K562 (cell line): ENCODE measurements around the gene SCARF1. TPM values are rescaled to one million over a fixed set of nuclear protein-coding genes. Genes with fewer than 3 reads are reported as not detected.
A peak's percentile ranks its signal among the peaks of the same experiment; 100 is the strongest.

ENCODE experiments used
- BRF1 ChIP-seq: IDR thresholded peaks from 3 replicates; pipeline ENCODE4 v1.6.1; 2011; ENCODE audit warnings: borderline replicate concordance, mild to moderate bottlenecking; ENCODE audit not compliant: insufficient read length; ENCODE audit errors: extremely low read depth
- CBFA2T3 ChIP-seq: fragments of 450-650 bp; IDR thresholded peaks from 2 replicates; pipeline ENCODE4 v1.6.1; 2017
- CC2D1A ChIP-seq: fragments of 450-650 bp; IDR thresholded peaks from 2 replicates; pipeline ENCODE4 v1.6.1; 2017; ENCODE audit warnings: mild to moderate bottlenecking
- CHD1 ChIP-seq: fragments of 200-600 bp; sonication (generic); IDR thresholded peaks from one replicate; pipeline ENCODE4 v1.6.1; 2012; ENCODE audit warnings: mild to moderate bottlenecking, moderate library complexity, low read length, inconsistent platforms
- DIDO1 ChIP-seq: fragments of 450-650 bp; IDR thresholded peaks from 2 replicates; pipeline ENCODE4 v1.6.1; 2016; ENCODE audit warnings: low read depth, missing biosample characterization, missing genetic modification characterization
- GABPB2 ChIP-seq: fragments of 250-450 bp; sonication (Bioruptor Pico); conservative IDR thresholded peaks from 2 replicates; pipeline ENCODE4 v1.5.1; 2021; ENCODE audit warnings: mild to moderate bottlenecking
- LCOR ChIP-seq: sonication (generic); formaldehyde crosslinking; IDR thresholded peaks from 2 replicates; pipeline ENCODE4 v1.8.0; 2022; ENCODE audit warnings: mild to moderate bottlenecking, missing genetic modification reagents
- POLR2G ChIP-seq: fragments of 200-400 bp; formaldehyde crosslinking; IDR thresholded peaks from 2 replicates; pipeline ENCODE4 v1.6.1; 2017; ENCODE audit warnings: low read depth, mild to moderate bottlenecking, antibody characterized with exemption, low read length, moderate library complexity
- SMAD3 ChIP-seq: fragments of 450-650 bp; formaldehyde crosslinking; conservative IDR thresholded peaks from 2 replicates; pipeline ENCODE4 v1.4.0; 2020; ENCODE audit warnings: mild to moderate bottlenecking
- SNAPC5 ChIP-seq: fragments of 250-450 bp; sonication (Bioruptor Pico); IDR thresholded peaks from 2 replicates; pipeline ENCODE4 v1.8.0; 2021; ENCODE audit warnings: moderate library complexity, mild to moderate bottlenecking, inconsistent platforms
- STAT5A ChIP-seq: IDR thresholded peaks from 2 replicates; pipeline ENCODE4 v1.6.1; 2012; ENCODE audit warnings: low read length, inconsistent platforms, borderline replicate concordance
- TCF3 ChIP-seq: sonication (generic); formaldehyde crosslinking; IDR thresholded peaks from 2 replicates; pipeline ENCODE4 v1.4.0; 2020; ENCODE audit warnings: mild to moderate bottlenecking, missing genetic modification reagents
- ZFX ChIP-seq: sonication (generic); formaldehyde crosslinking; IDR thresholded peaks from 2 replicates; pipeline ENCODE4 v1.8.0; 2022; ENCODE audit warnings: mild to moderate bottlenecking, missing genetic modification reagents, moderate library complexity
- ZNF165 ChIP-seq: fragments of 250-450 bp; sonication (Bioruptor Pico); IDR thresholded peaks from 2 replicates; pipeline ENCODE4 v1.4.0; 2020; ENCODE audit warnings: borderline replicate concordance
- ZNF277 ChIP-seq: fragments of 250-450 bp; sonication (Bioruptor Pico); IDR thresholded peaks from 2 replicates; pipeline ENCODE4 v1.8.0; 2022; ENCODE audit warnings: inconsistent platforms, mild to moderate bottlenecking, moderate library complexity, borderline replicate concordance
- ZNF431 ChIP-seq: sonication (generic); formaldehyde crosslinking; IDR thresholded peaks from 2 replicates; pipeline ENCODE4 v1.8.0; 2022; ENCODE audit warnings: mild to moderate bottlenecking, missing genetic modification reagents
- ZNF512 ChIP-seq: IDR thresholded peaks from 2 replicates; pipeline ENCODE4 v1.6.1; 2016; ENCODE audit warnings: missing genetic modification characterization, missing compliant biosample characterization
- ZZZ3 ChIP-seq: fragments of 450-650 bp; IDR thresholded peaks from 2 replicates; pipeline ENCODE4 v1.6.1; 2016; ENCODE audit warnings: antibody characterized with exemption, mild to moderate bottlenecking, moderate library complexity
- polyA plus RNA-seq, 8 experiments: library from polyadenylated mRNA; depleted of rRNA in 4 of 8; stranded (reverse) in 5 of 8; unstranded in 3 of 8; fragments of >200 nt; fragmentation: Nextera tagmentation in 2 of 8; fragmentation: Illumina TruSeq in 1 of 8; extraction: Ambion mirVana in 2 of 8; extraction: Trizol in 1 of 8; gene quantifications; 2 replicates each; pipeline versions ENCODE4 v1.2.1 to v1.2.3, GENCODE V29; 2011 to 2014; ENCODE audit warnings: inconsistent platforms in 1 of 8, missing spikeins in 1 of 8
- total RNA-seq, 7 experiments: library from RNA; depleted of rRNA in 6 of 7; stranded (reverse); fragments of >200 nt in 6 of 7; fragmentation: Illumina TruSeq in 2 of 7; extraction: Trizol in 2 of 7; gene quantifications; 2 replicates each; pipeline versions ENCODE4 v1.2.1 to v1.2.3, GENCODE V29; 2011 to 2021; ENCODE audit warnings: low replicate concordance in 1 of 7
- TF ChIP-seq, protein P1 (sequence below), 3 experiments: IDR thresholded peaks in 2 of 3; conservative IDR thresholded peaks in 1 of 3; 2 replicates each; pipeline ENCODE4 v1.5.1; 2011 to 2012; ENCODE audit warnings: low read length in 3 of 3, mild to moderate bottlenecking in 3 of 3, control low read depth in 2 of 3, improper control_type of control experiment in 1 of 3, inconsistent platforms in 1 of 3, low read depth in 1 of 3, mixed read lengths in 1 of 3, moderate library complexity in 1 of 3; ENCODE audit not compliant: insufficient read depth in 2 of 3
- TF ChIP-seq, protein P2 (sequence below): fragments of 250-450 bp; sonication (Bioruptor Pico); IDR thresholded peaks from 2 replicates; pipeline ENCODE4 v1.8.0; 2021; ENCODE audit warnings: mild to moderate bottlenecking, moderate library complexity

Gene SCARF1
- total and polyA plus RNA-seq, 9 of the 15 experiments (the other 6 are each of a cell fraction or from before 2014, with no cell fraction given), result 0.04 to 2.1 (median 0.63) TPM

DNA sequence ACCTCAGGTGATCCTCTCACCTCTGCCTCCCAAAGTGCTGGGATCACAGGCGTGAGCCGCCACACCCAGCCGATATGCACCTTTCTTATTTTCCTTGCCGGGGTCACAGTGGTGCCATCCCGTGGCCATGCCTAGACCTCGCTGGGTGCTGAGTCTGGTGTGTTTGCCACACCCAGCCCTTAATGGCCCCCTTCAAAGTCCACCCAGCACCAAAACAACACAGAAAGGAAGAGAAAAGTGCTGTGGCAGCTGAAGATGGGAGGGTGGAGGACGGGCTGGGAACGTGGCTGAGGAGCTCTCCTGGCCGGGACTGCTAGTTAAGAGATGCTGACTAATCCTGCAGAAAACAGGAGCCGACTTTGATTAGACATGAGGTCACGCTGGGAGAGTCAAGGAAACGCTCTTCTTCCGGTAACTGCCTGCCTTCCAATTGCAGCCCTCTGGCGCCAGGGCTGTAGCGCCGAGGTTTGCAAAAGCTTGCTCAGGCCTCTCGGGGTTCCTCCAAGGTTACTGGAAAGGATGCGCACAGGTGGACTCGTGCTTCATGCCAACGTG, 27.8 kb downstream of the SCARF1 start (continued):
- TF ChIP-seq, protein P1, sequence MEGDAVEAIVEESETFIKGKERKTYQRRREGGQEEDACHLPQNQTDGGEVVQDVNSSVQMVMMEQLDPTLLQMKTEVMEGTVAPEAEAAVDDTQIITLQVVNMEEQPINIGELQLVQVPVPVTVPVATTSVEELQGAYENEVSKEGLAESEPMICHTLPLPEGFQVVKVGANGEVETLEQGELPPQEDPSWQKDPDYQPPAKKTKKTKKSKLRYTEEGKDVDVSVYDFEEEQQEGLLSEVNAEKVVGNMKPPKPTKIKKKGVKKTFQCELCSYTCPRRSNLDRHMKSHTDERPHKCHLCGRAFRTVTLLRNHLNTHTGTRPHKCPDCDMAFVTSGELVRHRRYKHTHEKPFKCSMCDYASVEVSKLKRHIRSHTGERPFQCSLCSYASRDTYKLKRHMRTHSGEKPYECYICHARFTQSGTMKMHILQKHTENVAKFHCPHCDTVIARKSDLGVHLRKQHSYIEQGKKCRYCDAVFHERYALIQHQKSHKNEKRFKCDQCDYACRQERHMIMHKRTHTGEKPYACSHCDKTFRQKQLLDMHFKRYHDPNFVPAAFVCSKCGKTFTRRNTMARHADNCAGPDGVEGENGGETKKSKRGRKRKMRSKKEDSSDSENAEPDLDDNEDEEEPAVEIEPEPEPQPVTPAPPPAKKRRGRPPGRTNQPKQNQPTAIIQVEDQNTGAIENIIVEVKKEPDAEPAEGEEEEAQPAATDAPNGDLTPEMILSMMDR (IDR thresholded peaks at IDR 0.05 in 2 of 3, conservative IDR thresholded peaks at IDR 0.05 in 1 of 3; ENCODE audit: insufficient read depth in 2 of 3, low read depth in 1 of 3, low read length in 3 of 3), result peak in 1 of 3 experiments; percentile 3; a peak in 3 of 6 replicates
- TF ChIP-seq TCF3 (CRISPR knock-in tag) (0 out of 2 replicates have a peak, but pooled peaks have one; percentile 20), ZZZ3 (no peak), SMAD3 (CRISPR knock-in tag) (no peak), CBFA2T3 (no peak; the same call in 1 of the 2 replicates), LCOR (CRISPR knock-in tag) (no peak), ZNF512 (tag) (no peak), CC2D1A (no peak), DIDO1 (tag) (no peak), ZFX (no peak), GABPB2 (CRISPR knock-in tag) (no peak), ZNF165 (CRISPR knock-in tag) (no peak), ZNF431 (CRISPR knock-in tag) (no peak), POLR2G (peak; percentile 40), CHD1 (no peak), ZNF277 (CRISPR knock-in tag) (no peak), BRF1 (no peak), STAT5A (no peak), SNAPC5 (no peak)
- TF ChIP-seq, protein P2, sequence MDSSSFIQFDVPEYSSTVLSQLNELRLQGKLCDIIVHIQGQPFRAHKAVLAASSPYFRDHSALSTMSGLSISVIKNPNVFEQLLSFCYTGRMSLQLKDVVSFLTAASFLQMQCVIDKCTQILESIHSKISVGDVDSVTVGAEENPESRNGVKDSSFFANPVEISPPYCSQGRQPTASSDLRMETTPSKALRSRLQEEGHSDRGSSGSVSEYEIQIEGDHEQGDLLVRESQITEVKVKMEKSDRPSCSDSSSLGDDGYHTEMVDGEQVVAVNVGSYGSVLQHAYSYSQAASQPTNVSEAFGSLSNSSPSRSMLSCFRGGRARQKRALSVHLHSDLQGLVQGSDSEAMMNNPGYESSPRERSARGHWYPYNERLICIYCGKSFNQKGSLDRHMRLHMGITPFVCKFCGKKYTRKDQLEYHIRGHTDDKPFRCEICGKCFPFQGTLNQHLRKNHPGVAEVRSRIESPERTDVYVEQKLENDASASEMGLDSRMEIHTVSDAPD (CRISPR knock-in tag), result no peak
